GM10248 (cell line): Measurements from ENCODE around the gene TRIP10.

Experiments
- CTCF ChIA-PET: fragments of 300-600 bp; sonication (Branson Sonifier 250); formaldehyde crosslinking; extraction: SDS; loops from one replicate; lab custom pipeline; 2021; ENCODE audit warnings: antibody characterized with exemption; lab: Yijun Ruan, JAX
- POLR2A ChIA-PET: fragments of 350-650 bp; sonication (Branson Sonifier 250); formaldehyde crosslinking; extraction: SDS; loops from one replicate; lab custom pipeline; 2020; ENCODE audit warnings: antibody characterized with exemption; lab: Yijun Ruan, JAX
- DNase-seq: peaks from one replicate; pipeline ENCODE4 v3.0.0; 2012; ENCODE audit errors: extremely low spot score
- TF ChIP-seq, protein P1 (sequence below): IDR thresholded peaks from 2 replicates; pipeline ENCODE4 v1.5.1; 2012; ENCODE audit warnings: mild to moderate bottlenecking, low read depth; ENCODE audit errors: extremely low read depth, missing control alignments, control extremely low read depth

TRIP10 gene

DNA sequence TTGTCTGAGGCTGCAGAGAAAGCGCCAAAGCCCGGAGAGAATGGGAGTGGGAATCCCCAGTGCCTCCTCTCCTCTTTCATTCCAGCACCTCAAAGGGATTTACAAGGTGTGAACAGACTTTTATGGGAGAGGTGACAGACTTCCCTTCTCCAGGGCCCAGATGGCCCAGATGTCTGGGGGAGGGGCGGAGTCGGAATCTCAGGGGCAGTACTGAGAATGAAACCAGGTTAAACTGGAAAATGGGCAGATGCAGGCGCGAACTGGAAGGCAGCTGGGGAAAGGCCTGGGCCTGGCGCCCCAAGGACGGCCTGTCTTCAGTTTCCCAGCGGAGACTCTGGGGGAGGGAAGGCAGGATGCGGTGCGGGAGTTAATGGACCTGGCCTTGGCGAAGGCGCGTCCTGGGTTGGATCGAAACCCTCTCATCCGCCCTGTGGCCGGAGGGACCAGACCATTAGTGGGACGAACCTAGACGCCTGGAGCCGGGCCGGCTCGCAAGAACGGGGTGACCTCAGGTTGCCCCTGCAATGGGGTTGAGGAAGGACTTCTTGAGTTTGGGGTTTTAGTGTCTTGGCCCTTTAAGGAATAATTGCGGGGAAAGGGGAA, 592 bp upstream of the TRIP10 start:
- TF ChIP-seq, protein P1, sequence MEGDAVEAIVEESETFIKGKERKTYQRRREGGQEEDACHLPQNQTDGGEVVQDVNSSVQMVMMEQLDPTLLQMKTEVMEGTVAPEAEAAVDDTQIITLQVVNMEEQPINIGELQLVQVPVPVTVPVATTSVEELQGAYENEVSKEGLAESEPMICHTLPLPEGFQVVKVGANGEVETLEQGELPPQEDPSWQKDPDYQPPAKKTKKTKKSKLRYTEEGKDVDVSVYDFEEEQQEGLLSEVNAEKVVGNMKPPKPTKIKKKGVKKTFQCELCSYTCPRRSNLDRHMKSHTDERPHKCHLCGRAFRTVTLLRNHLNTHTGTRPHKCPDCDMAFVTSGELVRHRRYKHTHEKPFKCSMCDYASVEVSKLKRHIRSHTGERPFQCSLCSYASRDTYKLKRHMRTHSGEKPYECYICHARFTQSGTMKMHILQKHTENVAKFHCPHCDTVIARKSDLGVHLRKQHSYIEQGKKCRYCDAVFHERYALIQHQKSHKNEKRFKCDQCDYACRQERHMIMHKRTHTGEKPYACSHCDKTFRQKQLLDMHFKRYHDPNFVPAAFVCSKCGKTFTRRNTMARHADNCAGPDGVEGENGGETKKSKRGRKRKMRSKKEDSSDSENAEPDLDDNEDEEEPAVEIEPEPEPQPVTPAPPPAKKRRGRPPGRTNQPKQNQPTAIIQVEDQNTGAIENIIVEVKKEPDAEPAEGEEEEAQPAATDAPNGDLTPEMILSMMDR = no peak
- no peak for DNase-seq
- ChIA-PET POLR2A (interaction anchor here (1.8 kb wide), 1 partner anchor 208 kb away, joined by 8 read pairs; the partner anchor contains the start of gene TNFSF9), CTCF (interaction anchor here (0.8 to 7.3 kb wide), 13 partner anchors 10 to 613 kb away, joined by 3 to 124 read pairs (median 7); partner anchors contain the start of gene VAV1)

DNA sequence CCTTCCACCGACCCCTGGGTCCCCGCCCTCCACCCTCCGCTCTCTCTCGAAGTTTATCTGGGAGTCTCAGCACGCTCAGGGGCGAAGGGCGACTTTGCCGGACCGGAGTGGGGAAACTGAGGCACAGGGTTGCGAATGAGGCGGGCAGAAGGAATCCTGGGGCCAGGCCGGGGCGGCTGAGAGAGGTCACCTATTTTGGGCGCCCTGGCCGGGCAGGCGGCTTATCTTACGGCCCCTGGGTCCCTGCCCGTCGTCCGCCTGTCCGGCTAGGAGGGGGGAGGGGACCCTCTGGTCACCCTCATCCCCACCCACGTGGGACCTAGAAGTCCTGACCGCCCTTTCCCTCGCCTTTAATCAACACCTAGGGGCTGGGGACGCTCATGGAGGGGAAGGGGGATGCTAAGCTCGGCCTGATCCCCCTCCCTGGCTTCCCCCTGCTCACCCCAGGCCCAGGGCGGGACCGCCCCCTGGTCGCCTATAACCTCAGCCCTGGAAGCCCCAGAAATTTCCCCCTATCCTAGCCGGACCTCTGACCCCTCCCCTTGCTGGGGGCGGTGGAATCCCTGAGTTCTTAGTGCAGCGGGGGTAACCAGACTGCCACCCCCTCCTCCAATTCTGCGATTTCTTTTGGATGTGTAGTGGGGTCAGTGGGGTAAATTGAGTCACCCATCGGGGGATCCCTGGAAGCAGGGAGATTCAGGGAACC, 556 bp downstream of the TRIP10 start:
- no peak for DNase-seq
- ChIA-PET CTCF (interaction anchor here (1.5 to 3.3 kb wide), 3 partner anchors 14 to 122 kb away, joined by 3 to 25 read pairs (median 4); partner anchors contain the start of gene VAV1), POLR2A (interaction anchor here (0.5 kb wide), 1 partner anchor 91 kb away, joined by 4 read pairs; no protein-coding TSS in a partner anchor)
- TF ChIP-seq, protein P1 = no peak

DNA sequence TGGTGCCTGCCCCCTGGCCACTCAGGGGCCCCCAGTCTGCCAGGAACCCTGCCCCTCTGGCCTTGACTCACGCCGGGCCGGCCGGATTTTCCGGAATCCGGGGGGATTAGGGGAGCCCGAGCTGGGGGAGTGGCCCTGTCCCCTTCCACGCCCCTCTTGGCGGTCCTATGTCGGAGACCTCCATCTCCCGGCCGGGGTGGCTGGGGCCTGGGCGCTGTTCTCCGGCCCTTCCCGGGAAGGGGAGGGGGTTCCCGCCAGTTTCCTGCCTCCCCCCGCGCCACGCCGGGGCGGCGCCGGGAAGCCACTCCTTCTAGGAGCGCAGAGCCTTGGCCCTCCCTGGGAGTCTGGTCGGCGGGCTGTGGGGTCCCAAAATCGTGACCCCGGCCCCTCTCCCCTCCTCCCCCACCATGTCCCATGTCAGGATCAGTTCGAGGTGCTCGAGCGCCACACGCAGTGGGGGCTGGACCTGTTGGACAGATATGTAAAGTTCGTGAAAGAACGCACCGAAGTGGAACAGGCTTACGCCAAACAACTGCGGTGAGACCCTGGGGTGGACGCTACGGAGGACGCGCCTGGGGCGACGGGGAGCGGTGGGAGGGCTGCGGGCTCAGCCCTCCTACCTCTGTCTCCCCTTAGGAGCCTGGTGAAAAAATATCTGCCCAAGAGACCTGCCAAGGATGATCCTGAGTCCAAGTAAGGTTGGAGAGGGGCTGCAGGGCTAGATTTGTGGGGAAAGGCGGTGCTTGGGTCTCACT, 1.3 kb downstream of the TRIP10 start:
- no peak for DNase-seq
- TF ChIP-seq, protein P1 = no peak
- ChIA-PET CTCF (interaction anchor here (1.0 to 1.9 kb wide), 3 partner anchors 13 to 121 kb away, joined by 3 to 4 read pairs (median 3); no protein-coding TSS in a partner anchor), POLR2A (interaction anchor here (0.5 to 1.4 kb wide), 3 partner anchors 32 to 100 kb away, joined by 3 to 4 read pairs (median 3); partner anchors contain the start of gene VAV1)

DNA sequence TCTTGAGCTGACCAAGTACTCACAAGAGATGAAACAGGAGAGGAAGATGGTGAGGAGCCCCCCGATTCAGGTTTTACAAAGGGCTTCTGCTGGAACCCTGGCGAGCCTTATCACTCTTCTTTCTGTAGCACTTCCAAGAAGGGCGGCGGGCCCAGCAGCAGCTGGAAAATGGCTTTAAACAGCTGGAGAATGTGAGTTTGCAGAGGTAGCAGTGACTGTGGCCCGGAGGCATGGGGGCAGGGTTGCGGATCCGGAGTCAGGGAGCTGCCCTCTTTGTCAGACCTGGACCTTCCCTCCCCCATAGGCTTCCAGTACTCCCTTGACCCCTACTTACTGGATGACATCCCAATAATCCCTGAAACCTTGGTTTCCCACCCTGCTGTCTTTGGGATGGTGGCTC, 3.6 kb downstream of the TRIP10 start:
- no peak for DNase-seq
- TF ChIP-seq, protein P1 = no peak
- POLR2A ChIA-PET = no interaction called here
- CTCF ChIA-PET = interaction anchor here (1.2 to 1.7 kb wide), 2 partner anchors 29 to 122 kb away, joined by 3 to 4 read pairs; partner anchors contain the start of gene VAV1

DNA sequence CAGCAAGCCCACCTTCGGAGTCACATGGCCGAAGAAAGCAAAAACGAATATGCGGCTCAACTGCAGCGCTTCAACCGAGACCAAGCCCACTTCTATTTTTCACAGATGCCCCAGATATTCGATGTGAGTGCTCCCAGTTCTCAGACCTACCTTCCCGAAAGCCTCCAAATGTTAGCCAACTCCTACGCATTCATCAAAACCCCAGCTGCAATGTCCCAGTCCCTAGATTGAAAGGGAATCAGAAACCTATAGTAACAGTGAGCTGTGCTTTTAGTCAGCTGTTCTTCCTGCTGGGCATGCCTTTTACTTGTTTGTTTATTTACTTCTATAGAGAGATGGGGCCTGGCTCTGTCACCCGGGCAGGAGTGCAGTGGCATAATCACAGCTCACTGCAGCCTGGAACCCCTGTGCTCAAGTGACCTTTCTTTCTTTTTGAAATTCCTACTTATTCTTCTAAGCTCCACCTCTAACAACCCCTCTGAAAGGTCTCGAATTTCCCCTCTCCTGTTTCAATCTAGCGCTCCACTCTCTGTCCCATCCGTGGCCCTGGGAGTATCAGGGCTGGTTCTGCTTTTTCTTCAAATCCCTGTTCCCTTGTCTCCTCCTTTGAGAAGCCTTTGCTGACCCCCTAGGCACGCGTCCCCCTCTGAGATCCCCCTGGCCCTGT, 4.4 kb downstream of the TRIP10 start:
- TF ChIP-seq, protein P1 = no peak
- ChIA-PET POLR2A (no interaction called here), CTCF (interaction anchor here (0.9 to 1.7 kb wide), 2 partner anchors 29 to 119 kb away, joined by 4 read pairs; partner anchors contain the start of gene VAV1)
- no peak for DNase-seq
